Activated naive CD8-positive, alpha-beta T cell (primary cell): ENCODE data around the gene SGO2.

Experiments used
- H3K27ac Mint-ChIP-seq: one replicate; pipeline ENCODE4 v1.8.0; 2021; ENCODE audit warnings: mixed read lengths
- H3K27me3 Mint-ChIP-seq: one replicate; pipeline ENCODE4 v1.8.0; 2021; ENCODE audit warnings: mixed read lengths
- H3K36me3 Mint-ChIP-seq: one replicate; pipeline ENCODE4 v1.8.0; 2021; ENCODE audit warnings: mixed read lengths
- H3K4me1 Mint-ChIP-seq: one replicate; pipeline ENCODE4 v1.8.0; 2021; ENCODE audit warnings: low read depth, mixed read lengths
- H3K4me3 Mint-ChIP-seq: one replicate; pipeline ENCODE4 v1.8.0; 2021; ENCODE audit warnings: mild to moderate bottlenecking, mixed read lengths
- H3K9me3 Mint-ChIP-seq: one replicate; pipeline ENCODE4 v1.8.0; 2021; ENCODE audit warnings: low read depth, mixed read lengths

SGO2 gene

DNA sequence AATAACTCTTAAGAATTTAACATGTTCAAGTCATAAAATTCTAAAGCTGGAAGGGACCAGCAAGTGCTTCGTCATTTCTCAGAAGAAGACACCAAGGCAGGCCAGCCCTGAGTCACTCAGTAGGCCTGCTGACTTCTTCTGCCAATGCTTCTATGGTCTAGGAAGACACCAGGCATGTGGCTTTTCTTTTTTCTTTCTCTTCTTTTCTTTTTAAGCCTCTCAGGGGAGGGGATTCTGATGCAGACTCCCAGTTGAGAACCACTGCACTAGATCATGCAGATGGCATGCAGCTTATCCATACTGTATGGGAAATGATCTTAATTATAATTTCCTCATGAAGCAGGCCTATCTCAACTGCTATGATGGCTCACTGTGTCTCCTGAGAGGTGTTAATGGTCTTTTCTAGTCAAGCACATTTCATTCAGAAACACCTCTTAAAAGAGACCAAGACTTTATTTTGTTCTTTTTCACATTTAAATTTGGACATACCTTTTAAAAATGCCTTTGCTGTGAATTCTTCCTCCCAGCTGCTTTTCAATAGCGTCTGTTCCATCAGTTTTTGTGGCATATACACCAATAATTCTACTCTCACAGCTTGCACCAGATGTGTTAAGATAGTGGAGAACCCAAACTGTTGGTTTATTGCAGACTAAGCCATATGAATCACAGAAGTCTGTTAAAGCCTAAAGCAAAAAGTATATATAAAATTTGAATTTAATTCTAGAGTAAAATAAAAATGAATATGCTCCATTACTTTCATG lies 27.4 kb upstream of the SGO2 start:
- Mint-ChIP-seq H3K4me3 (no peak overlapping the region), H3K27me3 (no peaks in the 10 kb centered on the region), H3K9me3 (no peaks in the 10 kb centered on the region), H3K36me3 (peaks cover 14% of the 10 kb centered on the region), H3K4me1 (peaks cover 5% of the 10 kb centered on the region), H3K27ac (no peak overlapping the region)

GRCh38 chr2:200502196-200502595 lies 23.8 kb upstream of the SGO2 start:
- H3K9me3 Mint-ChIP-seq = no peaks in the 10 kb centered on the region
- H3K27me3 Mint-ChIP-seq = no peaks in the 10 kb centered on the region
- H3K36me3 Mint-ChIP-seq = peaks cover 17% of the 10 kb centered on the region
- peaks cover 18% of the 10 kb centered on the region for H3K4me1 Mint-ChIP-seq
- no peak overlapping the region for H3K4me3 Mint-ChIP-seq
- no peak overlapping the region for H3K27ac Mint-ChIP-seq

DNA sequence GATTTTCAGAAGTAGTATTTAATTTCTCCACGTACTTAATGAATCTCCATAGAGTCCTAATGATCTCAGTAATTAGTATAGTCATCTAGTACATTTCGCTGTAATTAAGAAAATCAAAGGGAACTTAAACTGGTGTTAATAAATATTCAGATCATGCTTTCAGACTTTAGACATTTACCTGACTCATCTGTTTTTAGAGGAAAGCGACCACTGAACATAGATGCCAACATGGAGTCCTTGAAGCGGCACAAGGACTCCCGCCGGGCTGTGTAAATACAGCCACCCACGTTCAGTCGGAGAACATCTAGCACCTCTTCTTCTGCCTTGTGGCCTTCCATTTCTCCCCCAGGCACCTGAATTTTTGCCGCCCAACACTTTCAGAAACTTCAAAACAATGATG lies 19.3 kb upstream of the SGO2 start:
- Mint-ChIP-seq H3K27me3 (no peaks in the 10 kb centered on the region), H3K4me1 (peaks cover 37% of the 10 kb centered on the region), H3K9me3 (no peaks in the 10 kb centered on the region), H3K36me3 (peaks cover 15% of the 10 kb centered on the region), H3K4me3 (no peak overlapping the region), H3K27ac (peak overlapping the region; percentile 51)

- Mint-ChIP-seq H3K27me3 (no peaks in the 10 kb centered on the region), H3K4me1 (peaks cover 37% of the 10 kb centered on the region), H3K9me3 (no peaks in the 10 kb centered on the region), H3K27ac (no peak overlapping the region), H3K4me3 (no peak overlapping the region), H3K36me3 (peaks cover 15% of the 10 kb centered on the region)
Measured at GRCh38 chr2:200507179-200507578, 18.8 kb upstream of the SGO2 start.

DNA sequence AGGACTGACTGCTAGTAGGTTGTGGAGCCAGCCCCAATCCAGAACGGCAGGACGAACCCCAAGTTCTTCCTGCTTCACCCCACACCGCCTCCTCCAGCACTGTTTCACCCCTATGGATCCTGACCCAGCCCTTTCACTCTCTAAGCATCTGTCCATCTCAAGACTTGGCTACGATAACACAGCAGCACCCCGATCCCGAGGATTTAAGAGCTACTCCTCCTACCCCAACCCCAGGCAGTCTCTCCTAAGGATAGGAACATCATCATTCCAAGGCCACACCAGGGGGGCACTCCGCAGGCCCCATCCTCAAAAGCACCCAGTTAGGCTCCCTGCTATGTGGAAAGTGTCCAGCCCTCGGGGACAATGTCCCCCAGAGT lies 16.8 kb upstream of the SGO2 start:
- H3K36me3 Mint-ChIP-seq = peaks cover 7% of the 10 kb centered on the region
- H3K27me3 Mint-ChIP-seq = no peaks in the 10 kb centered on the region
- H3K27ac Mint-ChIP-seq = peak overlapping the region; percentile 93
- H3K4me1 Mint-ChIP-seq = peaks cover 32% of the 10 kb centered on the region
- H3K9me3 Mint-ChIP-seq = no peaks in the 10 kb centered on the region
- peak overlapping the region; percentile 97 for H3K4me3 Mint-ChIP-seq

DNA sequence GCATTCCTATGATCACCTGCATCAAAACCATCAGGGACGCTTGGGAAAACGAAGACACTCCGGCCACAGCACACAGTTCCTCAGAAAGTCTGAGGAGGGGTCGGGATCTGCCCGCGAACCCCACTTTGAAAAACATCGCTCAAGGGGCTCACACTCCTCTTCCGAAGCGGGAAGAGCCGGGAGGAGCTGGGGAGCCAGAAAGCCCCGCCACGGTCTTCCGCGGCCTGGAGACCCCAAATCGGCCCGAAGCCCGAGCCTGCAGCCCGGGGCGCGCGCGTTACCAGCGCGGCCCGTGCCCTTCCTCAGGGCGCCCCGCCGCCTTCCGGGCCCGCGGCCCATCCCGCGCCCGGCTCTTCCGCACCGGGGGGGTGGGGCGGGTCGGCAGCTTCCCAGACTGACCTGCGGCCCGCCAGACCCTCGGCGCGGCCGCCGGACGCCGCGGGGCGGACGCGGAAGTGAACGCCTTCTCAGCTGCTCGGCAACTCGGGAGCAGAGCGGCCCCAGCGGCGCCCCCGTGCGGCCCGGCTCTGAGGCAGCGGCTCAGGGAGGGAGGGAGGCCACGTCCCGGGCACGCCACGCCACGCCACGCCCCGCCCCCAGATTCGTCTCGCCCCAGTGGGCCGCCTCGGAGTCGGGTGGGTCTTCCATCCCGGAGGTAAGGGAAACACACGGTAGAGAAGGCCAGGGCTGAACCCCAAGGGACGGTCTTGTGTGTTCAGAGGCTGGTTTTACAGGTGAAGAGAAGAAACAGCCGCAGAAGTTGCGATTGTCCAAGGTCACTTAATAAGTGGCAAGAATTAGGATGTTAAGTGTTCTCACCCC lies 16.2 kb upstream of the SGO2 start, which contains the start of gene KCTD18:
Gene KCTD18 (minus strand): TSS at position 457 of the 822 bp plus-strand sequence. CDS start 3,052 bp downstream, outside the sequence.
- peak within 1 kb of the TSS; percentile 93 for H3K27ac Mint-ChIP-seq
- peaks cover 5% of the 10 kb centered on the region for H3K36me3 Mint-ChIP-seq
- peaks cover 32% of the 10 kb centered on the region for H3K4me1 Mint-ChIP-seq
- no peaks in the 10 kb centered on the region for H3K9me3 Mint-ChIP-seq
- H3K4me3 Mint-ChIP-seq = peak within 1 kb of the TSS; percentile 97
- H3K27me3 Mint-ChIP-seq = no peaks in the 10 kb centered on the region

- Mint-ChIP-seq H3K27me3 (no peaks in the 10 kb centered on the region), H3K27ac (no peak overlapping the region), H3K36me3 (peaks cover 8% of the 10 kb centered on the region), H3K4me3 (peak overlapping the region; percentile 1), H3K4me1 (peaks cover 9% of the 10 kb centered on the region), H3K9me3 (peaks cover 14% of the 10 kb centered on the region)
Measured at GRCh38 chr2:200515155-200515554, 10.9 kb upstream of the SGO2 start.

- H3K36me3 Mint-ChIP-seq = peaks cover 2% of the 10 kb centered on the region
- H3K4me3 Mint-ChIP-seq = no peak overlapping the region
- no peak overlapping the region for H3K27ac Mint-ChIP-seq
- H3K9me3 Mint-ChIP-seq = peaks cover under 1% of the 10 kb centered on the region
- peaks cover 15% of the 10 kb centered on the region for H3K4me1 Mint-ChIP-seq
- no peaks in the 10 kb centered on the region for H3K27me3 Mint-ChIP-seq
Measured at GRCh38 chr2:200523158-200523557, 2.8 kb upstream of the SGO2 start.

GRCh38 chr2:200523604-200524003 lies 2.4 kb upstream of the SGO2 start:
- Mint-ChIP-seq H3K4me1 (peaks cover 15% of the 10 kb centered on the region), H3K36me3 (peaks cover 2% of the 10 kb centered on the region), H3K27me3 (no peaks in the 10 kb centered on the region), H3K9me3 (no peaks in the 10 kb centered on the region), H3K4me3 (no peak overlapping the region), H3K27ac (no peak overlapping the region)

- Mint-ChIP-seq H3K27ac (no peak overlapping the region), H3K4me3 (no peak overlapping the region), H3K27me3 (no peaks in the 10 kb centered on the region), H3K36me3 (peaks cover 2% of the 10 kb centered on the region), H3K4me1 (peaks cover 15% of the 10 kb centered on the region), H3K9me3 (no peaks in the 10 kb centered on the region)
Measured at GRCh38 chr2:200525066-200525465, 941 bp upstream of the SGO2 start.

- H3K27ac Mint-ChIP-seq = peak overlapping the region; percentile 81
- no peaks in the 10 kb centered on the region for H3K27me3 Mint-ChIP-seq
- peaks cover 2% of the 10 kb centered on the region for H3K36me3 Mint-ChIP-seq
- peaks cover 15% of the 10 kb centered on the region for H3K4me1 Mint-ChIP-seq
- H3K9me3 Mint-ChIP-seq = no peaks in the 10 kb centered on the region
- peak overlapping the region; percentile 97 for H3K4me3 Mint-ChIP-seq
Measured at GRCh38 chr2:200525551-200525881, 491 bp upstream of the SGO2 start.

- Mint-ChIP-seq H3K9me3 (no peaks in the 10 kb centered on the region), H3K27ac (no peak overlapping the region), H3K36me3 (peaks cover 4% of the 10 kb centered on the region), H3K27me3 (no peaks in the 10 kb centered on the region), H3K4me3 (no peak overlapping the region), H3K4me1 (peaks cover 15% of the 10 kb centered on the region)
Measured at GRCh38 chr2:200528228-200528627, 2.2 kb downstream of the SGO2 start.

GRCh38 chr2:200533754-200534153 lies 7.7 kb downstream of the SGO2 start:
- no peak overlapping the region for H3K4me3 Mint-ChIP-seq
- no peak overlapping the region for H3K27ac Mint-ChIP-seq
- no peaks in the 10 kb centered on the region for H3K4me1 Mint-ChIP-seq
- peaks cover 2% of the 10 kb centered on the region for H3K36me3 Mint-ChIP-seq
- H3K9me3 Mint-ChIP-seq = no peaks in the 10 kb centered on the region
- H3K27me3 Mint-ChIP-seq = no peaks in the 10 kb centered on the region

DNA sequence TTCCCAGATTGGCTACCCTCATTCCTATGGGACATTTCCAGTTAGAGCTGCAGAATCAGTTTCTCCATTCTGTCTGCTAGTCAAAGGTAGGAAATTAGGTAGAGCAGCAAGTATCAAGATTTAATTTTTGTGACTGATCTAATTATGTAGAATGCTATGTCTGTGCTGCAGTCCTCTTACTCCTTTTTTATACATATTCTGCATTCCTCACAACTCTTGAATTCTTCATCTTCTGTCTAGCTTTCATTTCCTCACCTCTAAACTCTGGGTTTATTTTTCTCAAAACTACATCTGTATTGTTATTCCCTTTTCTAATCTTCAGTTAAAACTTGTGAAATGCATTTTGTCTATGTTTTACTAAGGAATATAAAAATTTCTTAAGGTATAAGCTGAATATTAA lies 8.6 kb downstream of the SGO2 start:
- Mint-ChIP-seq H3K4me1 (no peaks in the 10 kb centered on the region), H3K27me3 (no peaks in the 10 kb centered on the region), H3K27ac (no peak overlapping the region), H3K4me3 (no peak overlapping the region), H3K36me3 (peaks cover 3% of the 10 kb centered on the region), H3K9me3 (no peaks in the 10 kb centered on the region)

DNA sequence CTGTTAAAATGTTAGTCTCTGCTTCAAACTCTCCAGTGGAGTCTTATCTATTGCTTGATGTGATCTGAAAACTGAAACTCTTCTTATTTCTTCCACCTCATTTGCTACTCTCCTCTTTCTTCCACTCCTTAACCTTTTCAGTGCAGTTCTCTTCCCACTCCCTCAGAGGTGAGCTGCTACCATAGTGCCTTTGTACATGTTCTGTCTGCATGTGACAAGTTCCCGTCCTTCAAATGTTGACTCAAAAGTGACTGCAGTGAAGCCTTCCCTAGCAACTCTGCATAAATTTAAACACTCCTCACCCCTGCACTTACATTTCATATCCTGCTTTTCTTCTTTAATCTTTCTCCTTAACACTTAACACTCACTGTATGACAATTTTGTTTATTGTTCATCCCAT lies 12.1 kb downstream of the SGO2 start:
- no peak overlapping the region for H3K4me3 Mint-ChIP-seq
- H3K36me3 Mint-ChIP-seq = peaks cover 25% of the 10 kb centered on the region
- H3K27me3 Mint-ChIP-seq = no peaks in the 10 kb centered on the region
- no peak overlapping the region for H3K27ac Mint-ChIP-seq
- H3K9me3 Mint-ChIP-seq = no peaks in the 10 kb centered on the region
- no peaks in the 10 kb centered on the region for H3K4me1 Mint-ChIP-seq
